Stimulated activated CD4-positive, alpha-beta T cell treated with anti-CD3 and anti-CD28 coated beads, TNF-alpha, amount 100 ng/mL, for 1 hour (primary cell): ENCODE data around the gene SELENOV.
"Not testable (repeated sequence)": the region's sequence is repeated elsewhere in the genome, so short reads cannot be mapped to it uniquely, and the experiment has no call there.

ENCODE experiments used
- DNase-seq, 3 donors: peaks; one replicate each; pipeline ENCODE4 v3.0.0-alpha.2; 2020; ENCODE audit warnings: low read depth in 3 of 3, low spot score in 1 of 3

The SELENOV gene, protein sequence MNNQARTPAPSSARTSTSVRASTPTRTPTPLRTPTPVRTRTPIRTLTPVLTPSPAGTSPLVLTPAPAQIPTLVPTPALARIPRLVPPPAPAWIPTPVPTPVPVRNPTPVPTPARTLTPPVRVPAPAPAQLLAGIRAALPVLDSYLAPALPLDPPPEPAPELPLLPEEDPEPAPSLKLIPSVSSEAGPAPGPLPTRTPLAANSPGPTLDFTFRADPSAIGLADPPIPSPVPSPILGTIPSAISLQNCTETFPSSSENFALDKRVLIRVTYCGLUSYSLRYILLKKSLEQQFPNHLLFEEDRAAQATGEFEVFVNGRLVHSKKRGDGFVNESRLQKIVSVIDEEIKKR

DNA sequence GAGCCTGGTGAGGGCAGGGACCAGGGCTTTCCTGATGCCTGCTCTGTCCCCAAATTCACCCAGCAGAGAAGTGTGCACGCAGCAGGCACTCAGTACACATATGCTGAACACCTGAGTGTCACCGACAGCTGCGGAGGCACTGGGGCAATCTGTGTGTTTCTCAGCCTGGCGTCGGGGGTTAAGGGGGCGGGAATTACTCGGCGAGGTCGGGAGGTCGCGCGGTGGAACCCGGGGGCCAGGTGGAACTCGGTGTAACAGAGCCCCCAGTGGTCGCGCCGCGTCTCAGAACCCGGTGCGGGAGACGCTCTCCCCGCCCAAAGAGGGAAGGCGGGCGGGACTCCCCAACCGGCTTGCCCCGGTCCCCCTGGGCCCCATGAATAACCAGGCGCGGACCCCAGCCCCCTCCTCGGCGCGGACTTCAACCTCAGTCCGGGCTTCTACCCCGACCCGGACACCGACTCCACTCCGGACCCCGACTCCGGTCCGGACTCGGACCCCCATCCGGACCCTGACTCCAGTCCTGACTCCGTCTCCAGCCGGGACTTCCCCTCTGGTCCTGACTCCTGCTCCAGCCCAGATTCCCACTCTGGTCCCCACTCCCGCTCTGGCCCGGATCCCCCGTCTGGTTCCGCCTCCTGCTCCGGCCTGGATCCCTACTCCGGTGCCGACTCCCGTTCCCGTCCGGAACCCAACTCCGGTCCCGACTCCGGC lies at the start of gene SELENOV:
Gene SELENOV, plus strand, starts transcription at position 300 of the 711 bp plus-strand sequence. Its CDS starts 74 bp downstream, at position 374.
- no peak for DNase-seq

DNA sequence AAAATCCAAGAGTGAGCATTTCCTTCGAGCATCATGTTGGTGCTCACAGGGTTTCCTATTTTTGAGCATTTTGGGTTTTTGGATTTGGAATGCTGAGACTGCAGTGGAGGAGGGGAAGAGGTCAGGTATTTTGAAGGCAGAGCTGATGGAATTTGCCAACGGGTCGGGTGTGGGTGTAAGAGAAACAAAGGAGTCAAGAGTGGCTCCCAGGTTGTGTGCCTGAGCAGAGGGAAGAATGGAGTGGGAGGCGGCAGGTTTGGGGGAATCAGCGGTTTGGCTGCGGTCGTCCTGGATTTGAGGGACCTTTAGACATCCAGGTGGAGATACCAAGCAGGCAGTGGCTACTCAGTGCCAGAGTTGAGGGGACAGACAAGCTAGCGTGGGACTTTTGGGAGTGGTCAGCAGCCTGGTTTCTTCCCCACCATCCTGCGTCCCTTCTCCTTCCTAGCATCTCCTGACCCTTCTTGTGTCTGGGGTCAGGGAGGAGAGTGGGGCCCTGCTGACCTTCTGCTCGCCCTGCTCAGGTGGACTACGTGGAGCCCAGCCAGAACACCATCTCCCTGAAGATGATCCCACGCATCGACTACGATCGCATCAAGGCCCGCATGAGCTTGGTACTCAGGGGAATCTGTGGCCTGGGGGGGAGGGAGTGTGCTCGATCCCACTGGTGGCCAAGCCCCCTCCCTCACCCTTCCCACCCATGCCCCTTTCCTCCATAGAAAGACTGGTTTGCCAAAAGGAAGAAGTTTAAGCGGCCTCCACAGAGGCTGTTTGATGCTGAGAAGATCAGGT lies 48.8 kb upstream of the SELENOV start:
- DNase-seq: no peak

DNA sequence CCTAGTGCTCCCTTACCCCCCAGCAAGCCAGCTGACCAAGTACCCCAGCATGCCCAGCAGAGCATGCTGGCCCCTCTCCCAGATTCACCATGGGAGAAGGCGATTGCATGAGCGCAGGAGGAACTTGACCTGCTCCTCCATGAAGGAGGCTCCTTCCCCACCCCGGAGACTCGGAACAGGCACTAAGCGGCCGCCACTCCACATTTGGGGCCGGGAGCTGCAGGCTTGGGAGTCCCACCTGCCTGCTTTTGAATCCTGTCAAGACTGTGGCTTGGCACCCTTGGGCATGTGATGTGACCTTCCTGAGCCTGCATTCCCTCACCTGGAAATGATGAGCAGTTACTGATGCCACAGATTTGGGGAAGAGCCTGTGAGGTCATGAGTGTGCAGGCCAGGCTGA lies 47.0 kb upstream of the SELENOV start:
- DNase-seq: no peak

DNA sequence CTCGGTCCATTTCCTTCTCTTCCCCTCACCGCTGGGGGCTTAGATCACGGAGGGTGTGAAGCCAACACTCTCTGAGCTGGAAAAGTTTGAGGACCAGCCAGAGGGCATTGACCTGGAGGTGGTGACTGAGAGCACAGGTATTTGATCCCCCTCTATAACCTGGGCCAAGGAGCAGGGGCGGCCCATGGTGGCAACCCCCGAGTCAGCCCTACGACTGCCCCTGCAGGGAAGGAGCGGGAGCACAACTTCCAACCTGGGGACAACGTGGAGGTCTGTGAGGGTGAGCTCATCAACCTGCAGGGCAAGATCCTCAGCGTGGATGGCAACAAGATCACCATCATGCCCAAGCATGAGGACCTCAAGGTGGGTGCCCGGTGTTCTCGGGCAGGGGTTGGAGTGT lies 45.9 kb upstream of the SELENOV start:
- no peak for DNase-seq

DNA sequence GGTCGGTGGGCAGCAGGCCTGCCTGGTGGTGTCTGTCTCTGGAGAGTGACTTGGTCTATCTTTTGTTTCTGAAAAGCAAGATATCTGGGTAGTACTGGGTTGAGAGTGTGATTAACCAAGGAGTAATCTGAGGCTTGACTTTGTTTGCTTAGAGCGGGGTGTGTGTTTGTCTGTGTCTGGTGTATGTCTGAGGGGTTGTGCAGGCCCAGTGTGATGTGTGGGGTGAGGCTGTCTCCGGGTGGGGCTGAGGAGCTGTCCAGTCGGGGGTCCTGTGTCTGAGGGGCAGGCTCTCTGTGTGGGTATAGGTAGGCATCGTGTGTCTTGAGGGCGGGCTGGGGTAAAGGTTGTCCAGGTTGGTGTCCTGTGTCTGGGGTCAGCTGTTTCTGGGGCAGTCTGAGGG lies 45.4 kb upstream of the SELENOV start:
- DNase-seq: no peak

DNA sequence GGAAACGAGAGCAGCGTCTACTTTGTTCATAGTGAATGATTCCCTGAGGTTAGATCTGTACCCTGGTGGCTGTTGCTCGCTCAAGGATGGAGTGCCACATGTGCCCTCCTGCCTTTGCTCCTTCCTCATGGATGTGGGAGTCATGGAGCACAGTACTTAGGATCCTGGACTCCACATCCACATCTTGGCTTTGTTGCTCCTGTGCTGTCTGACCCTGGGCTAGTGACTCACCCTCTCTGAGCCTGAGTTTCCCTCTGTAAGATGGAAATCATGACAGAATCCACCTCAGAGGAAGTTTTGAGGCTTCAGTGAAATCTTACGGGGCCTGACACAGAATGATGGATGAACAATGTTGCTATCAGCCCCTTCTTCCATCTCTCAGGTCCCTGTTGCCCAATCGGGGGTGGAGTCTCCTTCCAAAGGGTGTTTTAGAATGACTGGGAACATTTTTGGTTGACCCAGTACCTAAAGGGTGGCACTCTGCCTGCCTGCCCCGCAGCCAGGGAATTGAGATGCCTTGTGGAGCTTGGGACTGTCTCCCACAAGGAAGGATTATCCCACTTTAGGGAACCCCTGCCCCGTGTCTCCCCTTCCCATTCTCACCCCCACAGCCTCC lies 44.1 kb upstream of the SELENOV start:
- no peak for DNase-seq

DNA sequence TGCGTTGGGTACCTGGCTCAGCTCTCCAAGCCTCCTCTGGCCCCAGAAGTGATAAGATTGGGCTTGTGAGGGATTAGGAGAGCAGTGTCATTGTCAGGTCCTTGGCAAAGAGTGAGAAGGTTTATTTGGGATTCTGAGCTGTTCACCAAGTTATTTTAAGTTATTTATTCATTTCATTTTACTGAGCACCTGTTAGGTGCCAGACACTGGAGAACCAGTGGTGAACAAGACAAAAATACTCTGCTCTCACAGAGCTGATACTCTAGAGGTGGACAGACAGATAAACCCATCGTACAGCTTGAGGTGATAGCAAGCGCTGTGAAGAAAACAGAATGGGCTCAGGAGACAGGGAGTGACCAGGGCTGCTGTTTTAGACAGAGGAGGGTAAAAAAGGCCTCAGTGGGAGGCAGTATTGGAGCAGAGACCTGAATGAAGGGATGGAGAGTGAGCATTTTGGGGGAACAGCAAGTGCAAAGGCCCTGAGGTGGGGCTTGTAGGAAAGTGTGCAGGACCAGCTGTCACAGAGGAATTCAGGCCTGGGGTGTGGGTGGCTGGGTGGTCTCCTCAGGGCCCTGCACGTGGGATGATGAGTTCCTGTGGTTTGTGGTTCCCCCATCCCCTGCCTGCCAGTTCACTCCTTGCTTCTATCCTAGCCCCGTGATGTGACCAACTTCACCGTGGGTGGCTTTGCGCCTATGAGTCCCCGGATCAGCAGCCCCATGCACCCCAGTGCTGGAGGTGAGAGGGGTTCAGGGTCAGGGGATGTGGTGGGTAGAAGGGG lies 43.0 kb upstream of the SELENOV start:
- DNase-seq: no peak

DNA sequence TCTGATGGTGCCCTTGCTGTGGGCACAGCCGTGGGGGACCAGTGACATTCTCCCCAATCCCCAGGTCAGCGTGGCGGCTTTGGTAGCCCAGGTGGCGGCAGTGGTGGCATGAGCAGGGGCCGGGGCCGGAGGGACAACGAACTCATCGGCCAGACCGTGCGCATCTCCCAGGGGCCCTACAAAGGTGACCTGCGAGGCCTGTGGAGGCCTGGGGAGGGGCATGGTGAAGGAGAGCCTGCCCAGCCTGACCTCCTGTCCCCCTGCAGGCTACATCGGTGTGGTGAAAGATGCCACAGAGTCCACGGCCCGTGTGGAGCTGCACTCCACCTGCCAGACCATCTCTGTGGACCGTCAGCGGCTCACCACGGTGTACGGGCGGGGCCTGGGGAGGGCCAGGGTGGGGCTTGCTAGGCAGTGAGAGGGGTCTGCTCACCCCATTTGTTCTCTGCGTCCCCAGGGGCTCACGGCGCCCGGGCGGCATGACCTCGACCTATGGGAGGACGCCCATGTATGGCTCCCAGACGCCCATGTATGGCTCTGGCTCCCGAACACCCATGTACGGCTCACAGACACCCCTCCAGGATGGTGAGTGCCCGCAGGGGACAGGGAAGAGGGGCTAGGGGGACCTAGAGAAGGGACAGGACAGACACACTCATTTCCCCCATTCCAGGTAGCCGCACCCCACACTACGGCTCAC lies 42.0 kb upstream of the SELENOV start:
- DNase-seq: no peak

DNA sequence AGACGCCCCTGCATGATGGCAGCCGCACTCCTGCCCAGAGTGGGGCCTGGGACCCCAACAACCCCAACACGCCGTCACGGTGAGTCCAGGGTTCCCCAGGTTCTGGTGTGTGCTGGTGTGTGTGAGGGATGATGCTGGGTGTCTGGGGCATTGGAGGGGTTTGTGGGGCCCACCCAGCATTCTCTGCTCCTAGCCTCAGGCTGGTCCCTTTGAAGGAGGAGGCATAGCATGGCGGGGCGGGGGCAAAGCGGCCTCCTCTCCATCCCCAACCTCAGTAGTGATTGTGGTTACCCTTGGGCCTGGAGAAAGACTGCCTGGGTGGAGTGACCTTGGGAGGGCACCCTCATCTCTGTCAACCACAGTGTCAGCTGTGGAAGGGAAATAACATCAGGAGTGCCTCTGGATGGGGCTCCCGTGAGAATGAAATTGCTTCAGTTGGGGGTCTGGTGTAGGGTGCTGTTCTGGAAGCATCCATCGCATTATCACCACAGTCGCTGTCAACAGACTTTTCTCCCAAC lies 41.4 kb upstream of the SELENOV start:
- DNase-seq: no peak

DNA sequence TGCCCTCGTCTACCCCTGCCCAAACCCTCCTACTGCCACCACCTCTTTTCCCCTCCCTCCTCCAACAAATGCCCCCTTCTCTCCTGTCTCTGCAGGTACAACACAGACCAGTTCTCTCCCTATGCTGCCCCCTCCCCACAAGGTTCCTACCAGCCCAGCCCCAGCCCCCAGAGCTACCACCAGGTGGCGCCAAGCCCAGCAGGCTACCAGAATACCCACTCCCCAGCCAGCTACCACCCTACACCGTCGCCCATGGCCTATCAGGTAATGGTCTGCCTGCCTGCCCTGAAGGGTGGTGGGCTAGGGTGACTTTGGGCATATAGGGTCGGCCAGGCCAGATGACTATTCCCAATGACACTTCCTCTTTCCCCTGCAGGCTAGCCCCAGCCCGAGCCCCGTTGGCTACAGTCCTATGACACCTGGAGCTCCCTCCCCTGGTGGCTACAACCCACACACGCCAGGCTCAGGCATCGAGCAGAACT lies 40.8 kb upstream of the SELENOV start:
- DNase-seq: peak; percentile 29 to 70 (median 47)

DNA sequence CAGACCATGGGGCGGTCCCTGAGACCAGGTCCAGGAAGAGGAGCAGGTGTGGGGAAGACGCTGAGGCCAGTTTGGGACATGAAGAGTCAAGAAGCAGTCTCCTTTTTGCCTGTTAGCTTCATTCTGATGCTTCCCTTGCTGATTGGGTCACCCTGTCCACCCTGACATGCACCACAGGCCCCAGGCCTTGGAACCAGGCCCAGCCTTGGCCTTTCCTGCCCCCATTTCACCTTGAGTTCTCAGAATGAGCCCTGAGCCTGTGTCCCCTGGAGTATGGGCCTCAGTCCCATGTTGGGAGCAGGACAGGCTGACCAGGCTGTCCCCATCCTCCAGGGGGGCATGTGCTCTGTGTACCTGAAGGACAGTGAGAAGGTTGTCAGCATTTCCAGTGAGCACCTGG lies 39.2 kb upstream of the SELENOV start:
- no peak for DNase-seq

DNA sequence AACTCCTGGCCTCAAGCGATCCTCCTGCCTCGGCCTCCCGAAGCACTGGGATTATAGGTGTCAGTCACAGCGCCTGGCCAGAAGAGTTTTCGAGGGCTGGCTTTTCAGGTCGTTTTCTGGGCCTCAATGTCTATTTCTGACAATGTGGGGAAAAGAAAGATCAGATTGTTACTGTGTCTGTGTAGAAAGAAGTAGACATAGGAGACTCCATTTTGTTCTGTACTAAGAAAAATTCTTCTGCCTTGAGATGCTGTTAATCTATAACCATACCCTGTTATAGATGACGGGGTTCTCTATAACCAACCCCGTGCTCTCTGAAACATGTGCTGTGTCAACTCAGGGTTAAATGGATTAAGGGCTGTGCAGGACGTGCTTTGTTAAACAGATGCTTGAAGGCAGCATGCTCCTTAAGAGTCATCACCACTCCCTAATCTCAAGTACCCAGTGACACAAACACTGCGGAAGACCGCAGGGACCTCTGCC lies 35.6 kb upstream of the SELENOV start:
- not testable (repeated sequence) for DNase-seq

DNA sequence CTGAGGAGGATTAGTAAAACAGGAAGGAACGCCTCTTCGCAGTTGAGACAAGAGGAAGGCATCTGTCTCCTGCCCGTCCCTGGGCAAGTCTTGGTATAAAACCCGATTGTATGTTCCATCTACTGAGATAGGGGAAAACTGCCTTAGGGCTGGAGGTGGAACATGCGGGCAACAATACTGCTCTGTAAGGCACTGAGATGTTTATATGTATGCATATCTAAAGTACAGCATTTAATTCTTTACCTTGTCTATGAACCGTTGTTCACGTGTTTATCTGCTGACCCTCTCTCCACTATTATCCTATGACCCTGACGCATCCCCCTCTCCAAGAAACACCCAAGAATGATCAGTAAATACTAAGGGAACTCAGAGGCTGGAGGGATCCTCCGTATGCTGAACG lies 35.0 kb upstream of the SELENOV start:
- DNase-seq: no peak

DNA sequence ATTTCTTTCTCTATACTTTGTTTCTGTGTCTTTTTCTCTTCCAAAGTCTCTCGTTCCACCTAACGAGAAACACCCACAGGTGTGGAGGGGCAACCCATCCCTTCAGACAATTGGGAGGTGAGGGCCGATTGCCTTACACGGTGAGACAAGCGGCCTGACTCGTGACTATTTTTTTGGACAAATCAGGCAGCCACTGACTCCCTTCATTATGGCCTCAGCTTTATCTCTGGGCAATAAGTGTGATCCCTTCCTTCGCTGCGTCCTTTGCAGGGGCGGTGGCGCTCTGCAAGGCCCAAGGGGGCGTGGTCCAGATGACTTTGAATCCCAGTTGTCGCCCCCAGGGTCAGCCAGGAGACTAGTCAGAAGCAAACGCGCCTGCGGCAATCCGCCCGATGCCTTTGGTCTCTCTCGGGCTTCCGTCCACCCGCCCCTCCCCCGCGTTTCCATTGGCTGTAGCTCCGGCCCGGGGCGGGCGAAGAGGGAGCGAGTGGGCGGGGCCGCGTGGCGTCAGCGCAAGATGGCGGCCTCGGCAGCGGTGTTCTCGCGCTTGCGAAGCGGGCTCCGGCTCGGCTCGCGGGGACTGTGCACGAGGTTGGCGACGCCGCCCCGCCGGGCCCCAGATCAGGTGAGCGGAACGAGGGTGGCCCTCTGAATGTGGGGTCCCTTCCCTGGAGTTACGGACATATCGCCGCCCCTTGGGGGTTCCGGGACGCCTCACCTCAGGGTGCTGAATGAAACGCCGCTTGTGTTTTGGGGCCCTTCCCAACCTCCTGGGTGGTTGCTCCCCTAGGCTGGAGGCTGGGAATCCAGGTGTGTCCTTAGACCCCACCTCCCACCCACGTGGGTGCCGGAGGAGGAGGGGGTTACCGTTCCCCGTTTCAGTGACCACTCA lies 34.4 kb upstream of the SELENOV start, which contains the start of gene TIMM50:
Gene TIMM50, plus strand, starts transcription at position 502 of the 892 bp plus-strand sequence. Its CDS starts 16 bp downstream, at position 518.
- peak; percentile 88 to 97 (median 91) for DNase-seq

DNA sequence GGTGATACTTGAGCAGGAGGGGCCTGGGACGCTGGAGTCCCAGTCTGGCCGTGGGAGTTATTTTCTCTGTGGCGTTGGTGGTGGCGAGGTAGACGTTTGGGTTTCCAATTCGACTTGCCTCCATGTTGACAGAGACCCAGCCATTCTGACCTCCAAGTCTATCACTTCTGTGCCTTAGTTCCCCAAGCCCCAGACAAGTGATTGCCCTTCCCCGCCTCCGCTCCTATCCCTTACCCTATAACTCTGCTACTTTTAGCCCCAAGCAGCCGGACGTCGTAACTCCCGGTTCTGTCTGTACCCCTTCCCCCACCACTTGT lies 33.8 kb upstream of the SELENOV start:
- DNase-seq: no peak

DNA sequence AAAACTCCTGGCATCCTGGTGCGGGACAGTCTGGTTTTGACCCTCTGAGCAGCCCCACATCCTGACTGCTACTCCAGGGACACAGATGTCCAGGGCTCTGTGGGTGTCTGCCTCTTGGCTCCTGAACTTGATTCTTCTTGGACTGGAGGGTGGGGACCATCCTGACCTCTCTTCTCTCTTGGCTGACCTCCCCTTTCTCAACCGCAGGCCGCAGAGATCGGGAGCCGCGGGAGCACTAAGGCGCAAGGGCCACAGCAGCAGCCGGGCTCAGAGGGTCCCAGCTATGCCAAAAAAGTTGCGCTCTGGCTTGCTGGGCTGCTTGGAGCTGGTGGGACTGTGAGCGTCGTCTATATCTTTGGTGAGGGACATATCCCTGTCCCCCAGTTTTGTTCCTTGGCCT lies 33.3 kb upstream of the SELENOV start:
- no peak for DNase-seq

DNA sequence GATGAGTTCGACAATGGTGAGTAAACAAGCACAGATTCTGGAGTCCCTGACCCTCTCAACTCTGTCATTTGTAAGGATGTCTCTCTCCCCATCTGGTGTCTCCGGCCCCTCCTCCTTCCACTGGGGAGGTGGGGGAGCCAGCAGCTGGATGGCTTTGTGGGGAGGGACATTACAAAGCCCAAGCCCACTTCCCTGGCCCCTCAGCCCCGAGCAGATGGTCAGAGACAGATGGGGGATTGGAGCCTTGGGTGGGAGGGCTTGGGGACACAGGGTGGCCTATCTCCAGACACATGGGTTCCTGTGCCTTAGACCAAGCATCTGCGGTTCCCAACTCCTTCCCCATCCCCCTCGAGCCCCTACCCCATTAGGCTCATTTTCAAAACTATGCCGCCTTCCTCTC lies 31.8 kb upstream of the SELENOV start:
- no peak for DNase-seq

DNA sequence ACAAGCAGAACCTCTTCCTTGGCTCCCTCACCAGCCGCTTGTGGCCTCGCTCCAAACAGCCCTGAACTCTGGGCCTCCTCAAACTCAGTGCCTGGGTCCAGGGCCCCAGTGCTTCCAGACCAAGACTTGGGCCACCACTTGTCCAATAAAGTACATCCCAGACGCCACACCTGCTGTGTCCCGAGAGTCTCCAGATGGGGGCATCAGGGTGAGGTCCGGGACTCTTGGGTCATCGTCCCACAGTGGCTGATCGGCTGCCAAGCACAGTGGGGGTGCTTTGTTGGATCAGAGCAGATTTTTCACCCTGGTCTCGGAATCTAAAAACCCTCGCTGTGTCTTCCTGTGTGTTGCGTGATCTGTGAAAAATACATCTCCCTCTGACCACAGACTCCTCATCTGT lies 25.2 kb upstream of the SELENOV start:
- no peak for DNase-seq

DNA sequence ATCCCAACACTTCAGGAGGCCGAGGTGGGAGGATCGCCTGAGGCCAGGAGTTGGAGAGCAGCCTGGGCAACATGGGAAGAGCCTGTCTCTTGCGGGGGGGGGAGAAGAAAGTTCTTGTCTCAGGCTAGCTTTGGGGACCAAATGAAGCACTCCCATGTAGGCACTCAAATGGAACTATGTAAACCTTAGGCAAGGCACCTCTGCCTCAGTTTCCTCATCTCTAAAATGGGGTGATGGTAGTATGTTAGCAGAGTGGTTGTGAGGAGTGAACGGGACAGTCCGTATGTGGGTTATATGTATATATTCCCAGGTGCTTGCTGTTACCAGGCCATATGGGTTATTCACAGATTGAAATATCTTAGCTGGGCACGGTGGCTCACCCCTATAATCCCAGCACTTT lies 22.7 kb upstream of the SELENOV start:
- no peak for DNase-seq
